Stimulated activated CD8-positive, alpha-beta memory T cell treated with anti-CD3 and anti-CD28 coated beads, Interleukin-7, amount 100 ng/mL, for 4 hours (primary cell): Measurements from ENCODE around the gene TDRKH.
"Not testable (repeated sequence)": the region's sequence is repeated elsewhere in the genome, so short reads cannot be mapped to it uniquely, and the experiment has no call there.

Experiments
- DNase-seq, 2 donors: peaks; one replicate each; pipeline ENCODE4 v3.0.0-alpha.2; 2020; ENCODE audit warnings: low read depth in 2 of 2

Gene TDRKH

GRCh38 chr1:151762941-151763921 is 27.1 kb downstream of the TDRKH start, which contains the start of gene MRPL9:
MRPL9 (minus strand) TSS chr1:151763496; CDS start chr1:151763479, 17 bp downstream.
- peak; percentile 61 to 77 for DNase-seq

- no peak for DNase-seq
Observed at GRCh38 chr1:151760597-151761385, 29.5 kb downstream of the TDRKH start.

GRCh38 chr1:151759241-151759640 is 31.1 kb downstream of the TDRKH start:
- no peak for DNase-seq

GRCh38 chr1:151756291-151756690 is 34.0 kb downstream of the TDRKH start:
- no peak for DNase-seq

- DNase-seq, result no peak
Observed at GRCh38 chr1:151741516-151741915, 48.8 kb downstream of the TDRKH start.

- DNase-seq, result peak in 1 of 2 donors; percentile 6
Observed at GRCh38 chr1:151739590-151740355, 50.5 kb downstream of the TDRKH start.

- DNase-seq, result no peak
Observed at GRCh38 chr1:151737479-151737878, 52.8 kb downstream of the TDRKH start.

- no peak for DNase-seq
Observed at GRCh38 chr1:151737026-151737425, 53.3 kb downstream of the TDRKH start.

GRCh38 chr1:151733995-151734394 is 56.3 kb downstream of the TDRKH start:
- not testable (repeated sequence) for DNase-seq

GRCh38 chr1:151733126-151733525 is 57.2 kb downstream of the TDRKH start:
- DNase-seq, result no peak

- no peak for DNase-seq
Observed at GRCh38 chr1:151729966-151730291, 60.4 kb downstream of the TDRKH start.

- DNase-seq, result no peak
Observed at GRCh38 chr1:151729157-151729965, 60.9 kb downstream of the TDRKH start.

- no peak for DNase-seq
Observed at GRCh38 chr1:151728151-151729054, 61.9 kb downstream of the TDRKH start.

GRCh38 chr1:151723726-151724370 is 66.5 kb downstream of the TDRKH start:
- DNase-seq, result no peak
